MG63 (cell line): ENCODE results near the gene ZKSCAN4. TPM values are rescaled to one million over a fixed set of nuclear protein-coding genes. Genes with fewer than 3 reads are reported as not detected.

Source experiments
- DNase-seq: peaks from one replicate; pipeline ENCODE4 v3.0.0-alpha.2; 2020
- H3K27me3 ChIP-seq: fragments of 250-450 bp; sonication (Bioruptor Pico); 2 replicates; pipeline ENCODE4 v1.5.1; 2020; ENCODE audit warnings: mild to moderate bottlenecking, moderate library complexity
- H3K36me3 ChIP-seq: fragments of 250-450 bp; sonication (Bioruptor Pico); 2 replicates; pipeline ENCODE4 v1.5.1; 2020; ENCODE audit warnings: mild to moderate bottlenecking, moderate library complexity
- H3K4me3 ChIP-seq: fragments of 250-450 bp; sonication (Bioruptor Pico); 2 replicates; pipeline ENCODE4 v1.5.1; 2020; ENCODE audit warnings: mild to moderate bottlenecking, moderate library complexity
- H3K9me3 ChIP-seq: fragments of 250-450 bp; sonication (Bioruptor Pico); 2 replicates; pipeline ENCODE4 v1.5.1; 2020; ENCODE audit warnings: mild to moderate bottlenecking, moderate library complexity
- total RNA-seq: library from RNA; depleted of rRNA; stranded (reverse); fragments of >200 nt; shearing (Covaris generic); gene quantifications from 2 replicates; pipeline ENCODE4 v1.2.3, GENCODE V29; 2014; ENCODE audit warnings: low replicate concordance

ZKSCAN4 gene
- total RNA-seq, 1 experiment from 2014 or later: 2.6 TPM

GRCh38 chr6:28258877-28259777 is 7.1 kb upstream of the ZKSCAN4 start, which contains the start of gene NKAPL:
TSS of gene NKAPL (plus strand) at chr6:28259297. CDS start at chr6:28259372, 75 bp downstream.
- Histone ChIP-seq H3K9me3 (no peaks in the 10 kb centered on the region), H3K36me3 (no peaks in the 10 kb centered on the region), H3K27me3 (no peaks in the 10 kb centered on the region), H3K4me3 (no peak within 1 kb of the TSS)
- DNase-seq: no peak

- no peak for DNase-seq
- H3K9me3 ChIP-seq: no peaks in the 10 kb centered on the region
- no peak overlapping the region for H3K4me3 ChIP-seq
- H3K27me3 ChIP-seq: no peaks in the 10 kb centered on the region
- H3K36me3 ChIP-seq: no peaks in the 10 kb centered on the region
Observed at GRCh38 chr6:28257042-28257441, 5.0 kb upstream of the ZKSCAN4 start.

- Histone ChIP-seq H3K4me3 (no peak overlapping the region), H3K27me3 (no peaks in the 10 kb centered on the region), H3K9me3 (no peaks in the 10 kb centered on the region), H3K36me3 (0 out of 2 replicates have a peak, but pooled peaks cover 2% of the 10 kb centered on the region)
- no peak for DNase-seq
Observed at GRCh38 chr6:28254121-28254519, 2.1 kb upstream of the ZKSCAN4 start.

- peak overlapping the region; percentile 79 for H3K4me3 ChIP-seq
- H3K9me3 ChIP-seq: no peaks in the 10 kb centered on the region
- 0 out of 2 replicates have a peak, but pooled peaks cover 2% of the 10 kb centered on the region for H3K36me3 ChIP-seq
- no peak for DNase-seq
- no peaks in the 10 kb centered on the region for H3K27me3 ChIP-seq
Observed at GRCh38 chr6:28251661-28252008, 434 bp downstream of the ZKSCAN4 start.

- no peak for DNase-seq
- peak overlapping the region; percentile 79 for H3K4me3 ChIP-seq
- 0 out of 2 replicates have a peak, but pooled peaks cover 2% of the 10 kb centered on the region for H3K36me3 ChIP-seq
- H3K27me3 ChIP-seq: no peaks in the 10 kb centered on the region
- no peaks in the 10 kb centered on the region for H3K9me3 ChIP-seq
Observed at GRCh38 chr6:28250747-28251146, 1.3 kb downstream of the ZKSCAN4 start.

GRCh38 chr6:28248916-28249315 is 3.2 kb downstream of the ZKSCAN4 start:
- Histone ChIP-seq H3K9me3 (no peaks in the 10 kb centered on the region), H3K4me3 (no peak overlapping the region), H3K36me3 (0 out of 2 replicates have a peak, but pooled peaks cover 4% of the 10 kb centered on the region), H3K27me3 (no peaks in the 10 kb centered on the region)
- DNase-seq: no peak

- H3K27me3 ChIP-seq: no peaks in the 10 kb centered on the region
- no peaks in the 10 kb centered on the region for H3K9me3 ChIP-seq
- no peak overlapping the region for H3K4me3 ChIP-seq
- 0 out of 2 replicates have a peak, but pooled peaks cover 4% of the 10 kb centered on the region for H3K36me3 ChIP-seq
- no peak for DNase-seq
Observed at GRCh38 chr6:28245206-28245941, 6.7 kb downstream of the ZKSCAN4 start.

GRCh38 chr6:28243946-28244345 is 8.1 kb downstream of the ZKSCAN4 start:
- Histone ChIP-seq H3K4me3 (no peak overlapping the region), H3K9me3 (no peaks in the 10 kb centered on the region), H3K36me3 (0 out of 2 replicates have a peak, but pooled peaks cover 2% of the 10 kb centered on the region), H3K27me3 (no peaks in the 10 kb centered on the region)
- DNase-seq: no peak

GRCh38 chr6:28240471-28240870 is 11.6 kb downstream of the ZKSCAN4 start:
- Histone ChIP-seq H3K4me3 (no peak overlapping the region), H3K27me3 (no peaks in the 10 kb centered on the region), H3K36me3 (0 out of 2 replicates have a peak, but pooled peaks cover 2% of the 10 kb centered on the region), H3K9me3 (no peaks in the 10 kb centered on the region)
- DNase-seq: no peak

GRCh38 chr6:28239636-28240035 is 12.4 kb downstream of the ZKSCAN4 start:
- Histone ChIP-seq H3K9me3 (no peaks in the 10 kb centered on the region), H3K4me3 (no peak overlapping the region), H3K27me3 (no peaks in the 10 kb centered on the region), H3K36me3 (0 out of 2 replicates have a peak, but pooled peaks cover 2% of the 10 kb centered on the region)
- no peak for DNase-seq

- Histone ChIP-seq H3K36me3 (peaks cover 4% of the 10 kb centered on the region), H3K4me3 (no peak overlapping the region)
Observed at GRCh38 chr6:28235912-28236452, 16.1 kb downstream of the ZKSCAN4 start.

GRCh38 chr6:28232785-28233184 is 19.3 kb downstream of the ZKSCAN4 start:
- Histone ChIP-seq H3K27me3 (no peaks in the 10 kb centered on the region), H3K4me3 (no peak overlapping the region), H3K36me3 (peaks cover 27% of the 10 kb centered on the region), H3K9me3 (no peaks in the 10 kb centered on the region)
- no peak for DNase-seq

More at GRCh38 chr6:28235912-28236452, 16.1 kb downstream of the ZKSCAN4 start:
- Histone ChIP-seq H3K27me3 (no peaks in the 10 kb centered on the region), H3K9me3 (no peaks in the 10 kb centered on the region)
- no peak for DNase-seq

- H3K36me3 ChIP-seq: peaks cover 27% of the 10 kb centered on the region
- H3K4me3 ChIP-seq: no peak overlapping the region
Observed at GRCh38 chr6:28226460-28226859, 25.6 kb downstream of the ZKSCAN4 start.

GRCh38 chr6:28225056-28225834 is 26.8 kb downstream of the ZKSCAN4 start, which contains the start of gene ZSCAN9:
TSS of gene ZSCAN9 (plus strand) at chr6:28225275. CDS start at chr6:28227085, 1,810 bp downstream.
- Histone ChIP-seq H3K27me3 (no peaks in the 10 kb centered on the region), H3K9me3 (no peaks in the 10 kb centered on the region), H3K36me3 (peaks cover 18% of the 10 kb centered on the region), H3K4me3 (peak within 1 kb of the TSS; percentile 71)
- DNase-seq: peak; percentile 86

More at GRCh38 chr6:28226460-28226859, 25.6 kb downstream of the ZKSCAN4 start:
- no peak for DNase-seq
- Histone ChIP-seq H3K27me3 (no peaks in the 10 kb centered on the region), H3K9me3 (no peaks in the 10 kb centered on the region)

GRCh38 chr6:28224131-28225055 is 27.7 kb downstream of the ZKSCAN4 start:
- no peaks in the 10 kb centered on the region for H3K27me3 ChIP-seq
- H3K9me3 ChIP-seq: no peaks in the 10 kb centered on the region
- H3K4me3 ChIP-seq: peak overlapping the region; percentile 71
- DNase-seq: no peak
- peaks cover 16% of the 10 kb centered on the region for H3K36me3 ChIP-seq
